GM18498 (cell line): Measurements from ENCODE around the gene TMEM187.
A peak's percentile ranks its signal among the peaks of the same experiment; 100 is the strongest.

Experiments
- ATAC-seq: cut with Tn5 transposase; IDR thresholded peaks from one replicate; pipeline ENCODE4 v1.9.1; 2021; ENCODE audit warnings: mild to moderate bottlenecking, moderate library complexity; ENCODE audit not compliant: unreplicated experiment

The TMEM187 gene

GRCh38 chrX:153934148-153934761 is 38.3 kb upstream of the TMEM187 start:
- ATAC-seq = peak; percentile 24

GRCh38 chrX:153934762-153935325 is 37.7 kb upstream of the TMEM187 start, which contains the start of gene NAA10:
TSS of gene NAA10 (minus strand) at chrX:153935037. CDS start at chrX:153934904, 133 bp downstream.
- ATAC-seq = peak; percentile 85

- ATAC-seq = peak; percentile 8
These were observed 37.2 kb upstream of the TMEM187 start for GRCh38 chrX:153935326-153935851.

- no peak for ATAC-seq
These were observed 35.5 kb upstream of the TMEM187 start for GRCh38 chrX:153937056-153937455.

- ATAC-seq = no peak
These were observed 34.2 kb upstream of the TMEM187 start for GRCh38 chrX:153938226-153938786.

GRCh38 chrX:153939573-153939972 is 33.0 kb upstream of the TMEM187 start:
- ATAC-seq = no peak

- no peak for ATAC-seq
These were observed 31.0 kb upstream of the TMEM187 start for GRCh38 chrX:153941336-153942252.

- ATAC-seq = no peak
These were observed 28.3 kb upstream of the TMEM187 start, which contains the start of gene RENBP for GRCh38 chrX:153944140-153944799. TSS of gene RENBP (minus strand) at chrX:153944643. CDS start at chrX:153944610, 33 bp downstream.

- ATAC-seq = no peak
These were observed 27.8 kb upstream of the TMEM187 start for GRCh38 chrX:153944800-153945150.

- no peak for ATAC-seq
These were observed 26.3 kb upstream of the TMEM187 start for GRCh38 chrX:153945956-153946943.

- peak; percentile 66 for ATAC-seq
These were observed 25.4 kb upstream of the TMEM187 start for GRCh38 chrX:153947009-153947769.

- no peak for ATAC-seq
These were observed 24.5 kb upstream of the TMEM187 start for GRCh38 chrX:153948002-153948466.

- ATAC-seq = no peak
These were observed 23.4 kb upstream of the TMEM187 start for GRCh38 chrX:153948847-153949805.

- ATAC-seq = no peak
These were observed 22.4 kb upstream of the TMEM187 start for GRCh38 chrX:153950127-153950526.

- no peak for ATAC-seq
These were observed 20.7 kb upstream of the TMEM187 start for GRCh38 chrX:153951683-153952372.

- ATAC-seq = no peak
These were observed 20.1 kb upstream of the TMEM187 start for GRCh38 chrX:153952373-153953026.
